Measurements from ENCODE around the gene MYOF. TPM values are rescaled to one million over a fixed set of nuclear protein-coding genes. Genes with fewer than 3 reads are reported as not detected.

Gene MYOF
- total RNA-seq, 1 donor, result 5.2 TPM

- no peaks in the 10 kb centered on the region for H3K9me3 ChIP-seq (ENCODE audit: low read depth, low read length)
- H3K27me3 ChIP-seq (ENCODE audit: insufficient read depth, low read length), result peaks cover 6% of the 10 kb centered on the region
- H3K4me3 ChIP-seq (ENCODE audit: low read length), result no peak overlapping the region
- H3K4me1 ChIP-seq (ENCODE audit: insufficient read depth, low read length), result no peaks in the 10 kb centered on the region
Measured at GRCh38 chr10:93352638-93353383, 129.3 kb downstream of the MYOF start.

GRCh38 chr10:93346694-93347093 lies 135.4 kb downstream of the MYOF start:
- Histone ChIP-seq H3K4me3 (ENCODE audit: low read length) (no peak overlapping the region), H3K27me3 (ENCODE audit: insufficient read depth, low read length) (no peaks in the 10 kb centered on the region), H3K9me3 (ENCODE audit: low read depth, low read length) (no peaks in the 10 kb centered on the region), H3K4me1 (ENCODE audit: insufficient read depth, low read length) (peaks cover 10% of the 10 kb centered on the region)

- Histone ChIP-seq H3K4me3 (ENCODE audit: low read length) (no peak overlapping the region), H3K27me3 (ENCODE audit: insufficient read depth, low read length) (no peaks in the 10 kb centered on the region), H3K9me3 (ENCODE audit: low read depth, low read length) (no peaks in the 10 kb centered on the region), H3K4me1 (ENCODE audit: insufficient read depth, low read length) (peaks cover 10% of the 10 kb centered on the region)
Measured at GRCh38 chr10:93346108-93346507, 136.0 kb downstream of the MYOF start.

- H3K4me3 ChIP-seq (ENCODE audit: low read length), result no peak overlapping the region
- H3K9me3 ChIP-seq (ENCODE audit: low read depth, low read length), result no peaks in the 10 kb centered on the region
- H3K4me1 ChIP-seq (ENCODE audit: insufficient read depth, low read length), result peaks cover 10% of the 10 kb centered on the region
- H3K27me3 ChIP-seq (ENCODE audit: insufficient read depth, low read length), result no peaks in the 10 kb centered on the region
Measured at GRCh38 chr10:93344691-93345090, 137.4 kb downstream of the MYOF start.

- Histone ChIP-seq H3K27me3 (ENCODE audit: insufficient read depth, low read length) (no peaks in the 10 kb centered on the region), H3K4me3 (ENCODE audit: low read length) (no peak overlapping the region), H3K9me3 (ENCODE audit: low read depth, low read length) (no peaks in the 10 kb centered on the region), H3K4me1 (ENCODE audit: insufficient read depth, low read length) (peaks cover 10% of the 10 kb centered on the region)
Measured at GRCh38 chr10:93342921-93343320, 139.2 kb downstream of the MYOF start.

- no peaks in the 10 kb centered on the region for H3K9me3 ChIP-seq (ENCODE audit: low read depth, low read length)
- H3K27me3 ChIP-seq (ENCODE audit: insufficient read depth, low read length), result no peaks in the 10 kb centered on the region
- peaks cover 10% of the 10 kb centered on the region for H3K4me1 ChIP-seq (ENCODE audit: insufficient read depth, low read length)
- no peak overlapping the region for H3K4me3 ChIP-seq (ENCODE audit: low read length)
Measured at GRCh38 chr10:93342366-93342765, 139.8 kb downstream of the MYOF start.

- Histone ChIP-seq H3K9me3 (ENCODE audit: low read depth, low read length) (no peaks in the 10 kb centered on the region), H3K4me1 (ENCODE audit: insufficient read depth, low read length) (no peaks in the 10 kb centered on the region), H3K4me3 (ENCODE audit: low read length) (no peak overlapping the region), H3K27me3 (ENCODE audit: insufficient read depth, low read length) (no peaks in the 10 kb centered on the region)
Measured at GRCh38 chr10:93337309-93337721, 144.8 kb downstream of the MYOF start.

- H3K4me1 ChIP-seq (ENCODE audit: insufficient read depth, low read length), result no peaks in the 10 kb centered on the region
- H3K9me3 ChIP-seq (ENCODE audit: low read depth, low read length), result no peaks in the 10 kb centered on the region
- H3K27me3 ChIP-seq (ENCODE audit: insufficient read depth, low read length), result no peaks in the 10 kb centered on the region
- no peak overlapping the region for H3K4me3 ChIP-seq (ENCODE audit: low read length)
Measured at GRCh38 chr10:93336678-93337077, 145.5 kb downstream of the MYOF start.

- no peaks in the 10 kb centered on the region for H3K27me3 ChIP-seq (ENCODE audit: insufficient read depth, low read length)
- no peaks in the 10 kb centered on the region for H3K4me1 ChIP-seq (ENCODE audit: insufficient read depth, low read length)
- no peak overlapping the region for H3K4me3 ChIP-seq (ENCODE audit: low read length)
- H3K9me3 ChIP-seq (ENCODE audit: low read depth, low read length), result no peaks in the 10 kb centered on the region
Measured at GRCh38 chr10:93336110-93336509, 146.0 kb downstream of the MYOF start.

- no peaks in the 10 kb centered on the region for H3K9me3 ChIP-seq (ENCODE audit: low read depth, low read length)
- H3K4me1 ChIP-seq (ENCODE audit: insufficient read depth, low read length), result no peaks in the 10 kb centered on the region
- no peak overlapping the region for H3K4me3 ChIP-seq (ENCODE audit: low read length)
- H3K27me3 ChIP-seq (ENCODE audit: insufficient read depth, low read length), result no peaks in the 10 kb centered on the region
Measured at GRCh38 chr10:93334901-93335327, 147.2 kb downstream of the MYOF start.

GRCh38 chr10:93334181-93334580 lies 148.0 kb downstream of the MYOF start:
- Histone ChIP-seq H3K27me3 (ENCODE audit: insufficient read depth, low read length) (no peaks in the 10 kb centered on the region), H3K4me1 (ENCODE audit: insufficient read depth, low read length) (no peaks in the 10 kb centered on the region), H3K9me3 (ENCODE audit: low read depth, low read length) (no peaks in the 10 kb centered on the region), H3K4me3 (ENCODE audit: low read length) (no peak overlapping the region)

GRCh38 chr10:93333278-93333978 lies 148.7 kb downstream of the MYOF start:
- Histone ChIP-seq H3K27me3 (ENCODE audit: insufficient read depth, low read length) (no peaks in the 10 kb centered on the region), H3K4me1 (ENCODE audit: insufficient read depth, low read length) (no peaks in the 10 kb centered on the region), H3K9me3 (ENCODE audit: low read depth, low read length) (no peaks in the 10 kb centered on the region), H3K4me3 (ENCODE audit: low read length) (no peak overlapping the region)

GRCh38 chr10:93330824-93331223 lies 151.3 kb downstream of the MYOF start:
- Histone ChIP-seq H3K4me1 (ENCODE audit: insufficient read depth, low read length) (no peaks in the 10 kb centered on the region), H3K9me3 (ENCODE audit: low read depth, low read length) (no peaks in the 10 kb centered on the region), H3K4me3 (ENCODE audit: low read length) (no peak overlapping the region), H3K27me3 (ENCODE audit: insufficient read depth, low read length) (no peaks in the 10 kb centered on the region)

GRCh38 chr10:93319896-93320295 lies 162.2 kb downstream of the MYOF start:
- Histone ChIP-seq H3K4me3 (ENCODE audit: low read length) (no peak overlapping the region), H3K9me3 (ENCODE audit: low read depth, low read length) (no peaks in the 10 kb centered on the region), H3K27me3 (ENCODE audit: insufficient read depth, low read length) (no peaks in the 10 kb centered on the region), H3K4me1 (ENCODE audit: insufficient read depth, low read length) (no peaks in the 10 kb centered on the region)

GRCh38 chr10:93319096-93319495 lies 163.0 kb downstream of the MYOF start:
- H3K9me3 ChIP-seq (ENCODE audit: low read depth, low read length), result no peaks in the 10 kb centered on the region
- H3K27me3 ChIP-seq (ENCODE audit: insufficient read depth, low read length), result no peaks in the 10 kb centered on the region
- H3K4me3 ChIP-seq (ENCODE audit: low read length), result no peak overlapping the region

GRCh38 chr10:93315246-93315645 lies 166.9 kb downstream of the MYOF start:
- Histone ChIP-seq H3K9me3 (ENCODE audit: low read depth, low read length) (no peaks in the 10 kb centered on the region), H3K4me1 (ENCODE audit: insufficient read depth, low read length) (no peaks in the 10 kb centered on the region), H3K27me3 (ENCODE audit: insufficient read depth, low read length) (no peaks in the 10 kb centered on the region), H3K4me3 (ENCODE audit: low read length) (no peak overlapping the region)

More at GRCh38 chr10:93319096-93319495, 163.0 kb downstream of the MYOF start:
- no peaks in the 10 kb centered on the region for H3K4me1 ChIP-seq (ENCODE audit: insufficient read depth, low read length)

Data from mononuclear cell (primary cell).